Psoas muscle (tissue), 8 donors: ENCODE measurements around the gene EVI5. TPM values are rescaled to one million over a fixed set of nuclear protein-coding genes. Genes with fewer than 3 reads are reported as not detected.
"Not testable (repeated sequence)": the region's sequence is repeated elsewhere in the genome, so short reads cannot be mapped to it uniquely, and the experiment has no call there.

Experiments used
- ATAC-seq, 4 donors: fragments of 200-7000 bp; cut with Tn5 transposase; one replicate each; pipeline ENCODE4 v1.9.1; 2020; ENCODE audit warnings: moderate library complexity in 3 of 4, mild to moderate bottlenecking in 2 of 4
- DNase-seq, 2 donors: peaks; one replicate each; pipeline ENCODE4 v3.0.0-alpha.2; 2020
- H3K27ac ChIP-seq: fragments of 200-600 bp; one replicate; pipeline ENCODE4 v1.8.0; 2022
- H3K27me3 ChIP-seq, 3 donors: fragments of 200-600 bp in 1 of 3; one replicate each; pipeline versions ENCODE4 v1.6.1 to v1.8.0; 2013 to 2022; ENCODE audit warnings: low read length in 2 of 3, mild to moderate bottlenecking in 2 of 3, moderate library complexity in 1 of 3; ENCODE audit not compliant: insufficient read depth in 3 of 3
- H3K36me3 ChIP-seq, 2 donors: fragments of 200-600 bp in 1 of 2; one replicate each; pipeline versions ENCODE4 v1.6.1 to v1.8.0; 2013 to 2022; ENCODE audit warnings: low read depth in 1 of 2, mild to moderate bottlenecking in 1 of 2, moderate library complexity in 1 of 2; ENCODE audit not compliant: insufficient read depth in 1 of 2
- H3K4me1 ChIP-seq: fragments of 200-600 bp; one replicate; pipeline ENCODE4 v1.8.0; 2022
- H3K4me3 ChIP-seq: fragments of 200-600 bp; one replicate; pipeline ENCODE4 v1.8.0; 2022; ENCODE audit warnings: mild to moderate bottlenecking
- H3K9me3 ChIP-seq: fragments of 200-600 bp; one replicate; pipeline ENCODE4 v1.8.0; 2022
- WGBS, 3 donors: extraction: QIAGEN DNeasy Blood & Tissue Kit; methylation state at CpG; one replicate each; pipeline versions ENCODE4 v1.1.6 to v1.1.7; 2013; 5-methylcytosine and 5-hydroxymethylcytosine counted together
- intact Hi-C, 2 donors: fragments of 100-400 bp; cut with DNase I; formaldehyde crosslinking; loops; one replicate each; pipeline versions ENCODE4 v1.11.0 to v1.14.2; 2022
- polyA plus RNA-seq, 3 donors: library from polyadenylated mRNA; stranded (reverse); fragments of 200-250 nt; gene quantifications; one replicate each; pipeline ENCODE4 v1.2.3, GENCODE V29; 2013
- total RNA-seq, 4 donors: library from RNA; stranded (reverse); fragmentation: NEBNext Ultra II Directional in 2 of 4; extraction: Animal tissue kit (Norgen Biotek cat#: 25700) in 2 of 4; gene quantifications; one replicate each; pipeline versions ENCODE4 v1.2.1 to v1.2.4, GENCODE V29; 2021 to 2023
- TF ChIP-seq, protein P1 (sequence below): fragments of 200-600 bp; IDR thresholded peaks from one replicate; pipeline ENCODE4 v1.8.0; 2022; ENCODE audit warnings: antibody characterized with exemption
- donor health status: healthy with polysubstance abuse.
- donor health status: DM: no; HTN: no; CAD: no; lungs with moderate emphysema.
- donor health status: Bipolar disorder and iron deficiency.
- donor health status: healthy.
- donor health status: DM: yes; HTN: yes; CAD: no.
- donor health status: DM: no; HTN: no; CAD: no.
- donor health status: DM: no; HTN: no; CAD: no.
- donor health status: DM: yes; HTN: yes; CAD: no.

EVI5 gene
- total and polyA plus RNA-seq, 7 donors, result 2.3 to 15.9 (median 6.3) TPM

DNA sequence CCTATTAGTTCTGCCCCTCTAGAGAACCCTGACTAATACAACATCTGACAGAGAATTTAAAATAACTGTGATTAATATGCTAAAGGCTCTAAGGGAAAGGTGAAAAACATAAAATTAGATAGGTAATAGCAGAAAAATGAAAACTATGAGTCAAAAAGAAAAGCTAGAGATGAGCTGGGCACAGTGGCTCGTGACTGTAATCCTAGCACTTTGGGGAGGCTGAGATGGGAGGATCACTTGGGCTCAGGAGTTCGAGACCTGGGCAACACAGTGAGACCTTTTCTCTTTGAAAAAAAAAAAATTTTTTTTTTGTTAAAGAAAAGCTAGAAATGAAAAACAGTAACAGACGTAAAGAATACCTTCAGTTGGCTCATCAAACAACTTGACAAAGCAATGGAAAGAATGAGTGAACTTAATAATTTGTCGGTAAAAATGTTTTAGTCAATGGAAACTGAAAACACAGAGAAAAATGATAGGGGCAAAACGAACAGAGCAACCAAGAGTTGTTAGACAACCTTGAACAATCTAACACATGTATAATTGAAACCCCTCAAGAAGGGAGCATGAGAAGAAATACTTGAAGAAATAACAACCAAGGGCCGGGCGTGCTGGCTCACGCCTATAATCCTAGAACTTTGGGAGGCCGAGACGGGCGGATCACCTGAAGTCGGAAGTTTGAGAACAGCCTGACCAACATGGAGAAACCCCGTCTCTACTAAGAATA is 165.3 kb downstream of the EVI5 start:
- intact Hi-C loops, result loop anchor here (5.0 to 10.0 kb wide), 2 partner anchors 305 to 312 kb away; no protein-coding TSS in a partner anchor
- ATAC-seq, result no peak
- TF ChIP-seq, protein P1, sequence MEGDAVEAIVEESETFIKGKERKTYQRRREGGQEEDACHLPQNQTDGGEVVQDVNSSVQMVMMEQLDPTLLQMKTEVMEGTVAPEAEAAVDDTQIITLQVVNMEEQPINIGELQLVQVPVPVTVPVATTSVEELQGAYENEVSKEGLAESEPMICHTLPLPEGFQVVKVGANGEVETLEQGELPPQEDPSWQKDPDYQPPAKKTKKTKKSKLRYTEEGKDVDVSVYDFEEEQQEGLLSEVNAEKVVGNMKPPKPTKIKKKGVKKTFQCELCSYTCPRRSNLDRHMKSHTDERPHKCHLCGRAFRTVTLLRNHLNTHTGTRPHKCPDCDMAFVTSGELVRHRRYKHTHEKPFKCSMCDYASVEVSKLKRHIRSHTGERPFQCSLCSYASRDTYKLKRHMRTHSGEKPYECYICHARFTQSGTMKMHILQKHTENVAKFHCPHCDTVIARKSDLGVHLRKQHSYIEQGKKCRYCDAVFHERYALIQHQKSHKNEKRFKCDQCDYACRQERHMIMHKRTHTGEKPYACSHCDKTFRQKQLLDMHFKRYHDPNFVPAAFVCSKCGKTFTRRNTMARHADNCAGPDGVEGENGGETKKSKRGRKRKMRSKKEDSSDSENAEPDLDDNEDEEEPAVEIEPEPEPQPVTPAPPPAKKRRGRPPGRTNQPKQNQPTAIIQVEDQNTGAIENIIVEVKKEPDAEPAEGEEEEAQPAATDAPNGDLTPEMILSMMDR, result no peak
- no peak for DNase-seq
- Histone ChIP-seq H3K9me3 (no peaks in the 10 kb centered on the region), H3K27me3 (no peaks in the 10 kb centered on the region), H3K4me3 (no peak overlapping the region), H3K36me3 (peaks cover 3 to 32% of the 10 kb centered on the region in 2 donors), H3K27ac (no peak overlapping the region), H3K4me1 (no peaks in the 10 kb centered on the region)
- 90% methylated on average over 13 of the region's 13 CpGs for WGBS, 3 donors

DNA sequence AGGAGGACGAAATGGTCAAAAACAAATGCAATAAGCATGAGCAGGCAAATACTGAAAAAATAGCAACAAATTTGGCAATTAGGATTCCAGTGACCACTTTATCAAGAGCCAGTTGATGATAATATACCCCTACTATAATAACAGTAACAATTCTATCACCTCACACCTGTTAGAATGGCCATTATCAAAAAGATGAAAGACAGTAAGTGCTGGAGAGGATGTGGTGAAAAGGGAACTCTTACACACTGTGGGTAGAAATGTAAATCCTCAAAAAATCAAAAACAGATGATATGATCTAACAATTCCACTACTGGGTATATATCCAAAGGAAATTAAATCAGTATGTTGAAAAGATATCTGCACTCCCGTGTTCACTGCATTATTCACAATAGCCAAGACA is 183.9 kb downstream of the EVI5 start:
- no peak overlapping the region for H3K27ac ChIP-seq
- TF ChIP-seq, protein P1, result no peak
- no peak overlapping the region for H3K4me3 ChIP-seq
- ATAC-seq (no peak), DNase-seq (no peak)
- no peaks in the 10 kb centered on the region for H3K4me1 ChIP-seq
- intact Hi-C loops, result no loop called here
- H3K27me3 ChIP-seq, result no peaks in the 10 kb centered on the region
- H3K9me3 ChIP-seq, result no peaks in the 10 kb centered on the region
- peaks cover 0 to 12% of the 10 kb centered on the region in 2 donors for H3K36me3 ChIP-seq
- 88 to 93% (median 93%) methylated on average over 2 of the region's 2 CpGs for WGBS, 3 donors

DNA sequence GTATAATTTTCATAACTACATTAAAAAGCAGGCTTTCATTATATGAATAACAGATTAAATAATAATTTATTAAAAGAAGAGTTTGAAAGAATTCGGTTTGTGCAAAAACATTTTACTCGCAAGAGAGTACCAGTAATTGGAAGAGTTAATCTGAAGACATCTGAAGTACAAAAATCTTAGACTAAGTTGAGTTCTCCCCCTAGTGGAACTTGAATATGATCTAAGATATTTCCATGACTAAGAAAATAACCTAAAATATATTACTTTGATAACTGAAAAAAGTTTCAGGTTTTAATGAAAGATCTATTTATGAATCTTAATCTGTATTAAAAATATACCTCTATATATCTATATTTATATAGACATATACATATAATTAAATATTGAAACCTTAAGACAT is 185.7 kb downstream of the EVI5 start:
- intact Hi-C loops, result no loop called here
- TF ChIP-seq, protein P1, result peak; percentile 26
- Histone ChIP-seq H3K4me1 (no peaks in the 10 kb centered on the region), H3K9me3 (no peaks in the 10 kb centered on the region), H3K4me3 (no peak overlapping the region), H3K27me3 (no peaks in the 10 kb centered on the region), H3K27ac (no peak overlapping the region), H3K36me3 (peaks cover 0 to 3% of the 10 kb centered on the region in 2 donors)
- DNase-seq, result no peak
- ATAC-seq, result no peak
- 67 to 73% (median 68%) methylated on average over 2 of the region's 2 CpGs for WGBS, 3 donors

DNA sequence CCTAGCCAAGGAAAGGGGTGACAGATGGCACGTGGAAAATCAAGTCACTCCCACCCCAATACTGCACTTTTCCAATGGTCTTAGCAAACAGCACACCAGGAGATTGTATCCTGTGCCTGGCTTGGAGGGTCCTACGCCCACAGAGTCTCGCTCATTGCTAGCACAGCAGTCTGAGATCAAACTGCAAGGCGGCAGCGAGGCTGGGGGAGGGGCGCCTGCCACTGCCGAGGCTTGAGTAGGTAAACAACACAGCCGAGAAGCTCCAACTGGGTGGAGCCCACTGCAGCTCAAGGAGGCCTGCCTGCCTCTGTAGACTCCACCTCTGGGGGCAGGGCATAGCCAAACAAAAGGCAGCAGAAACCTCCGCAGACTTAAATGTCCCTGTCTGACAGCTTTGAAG is 195.5 kb downstream of the EVI5 start:
- H3K27ac ChIP-seq, H3K36me3 ChIP-seq, DNase-seq, H3K4me3 ChIP-seq, H3K27me3 ChIP-seq, H3K4me1 ChIP-seq, intact Hi-C loops, H3K9me3 ChIP-seq, ATAC-seq: not testable (repeated sequence)
- WGBS, 3 donors, result 86 to 99% (median 98%) methylated on average over 7 to 9 of the region's 9 CpGs

DNA sequence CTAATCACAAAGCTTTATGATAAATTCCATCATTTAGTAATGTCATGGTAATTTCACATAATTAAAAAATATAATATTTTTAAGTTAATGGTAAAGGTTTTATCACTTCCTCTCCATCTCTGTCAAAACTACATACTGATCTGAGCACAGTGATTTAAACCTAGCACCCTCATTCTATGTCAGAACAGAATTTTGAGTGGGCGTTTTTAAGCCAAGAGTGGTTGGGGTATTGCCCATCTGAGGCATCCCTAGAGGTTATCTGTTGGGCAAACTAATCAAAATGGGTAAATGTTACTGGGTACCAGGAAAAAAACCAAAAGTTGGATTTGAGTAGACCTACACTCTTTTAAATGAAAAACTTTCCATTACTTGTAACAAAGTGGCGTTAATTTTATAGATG is 197.5 kb downstream of the EVI5 start:
- Histone ChIP-seq H3K27ac (no peak overlapping the region), H3K9me3 (no peaks in the 10 kb centered on the region), H3K4me3 (no peak overlapping the region), H3K4me1 (no peaks in the 10 kb centered on the region), H3K27me3 (no peaks in the 10 kb centered on the region), H3K36me3 (no peaks in the 10 kb centered on the region)
- intact Hi-C loops, result no loop called here
- TF ChIP-seq, protein P1, result no peak
- ATAC-seq (no peak), DNase-seq (no peak)
- WGBS, 3 donors, result 94 to 99% (median 98%) methylated on average over 2 of the region's 2 CpGs
